ENCODE measurements around the gene WASL. TPM values are rescaled to one million over a fixed set of nuclear protein-coding genes. Genes with fewer than 3 reads are reported as not detected.

Gene WASL
- total RNA-seq, 1 donor from 2014 or later, result 36.0 TPM

DNA sequence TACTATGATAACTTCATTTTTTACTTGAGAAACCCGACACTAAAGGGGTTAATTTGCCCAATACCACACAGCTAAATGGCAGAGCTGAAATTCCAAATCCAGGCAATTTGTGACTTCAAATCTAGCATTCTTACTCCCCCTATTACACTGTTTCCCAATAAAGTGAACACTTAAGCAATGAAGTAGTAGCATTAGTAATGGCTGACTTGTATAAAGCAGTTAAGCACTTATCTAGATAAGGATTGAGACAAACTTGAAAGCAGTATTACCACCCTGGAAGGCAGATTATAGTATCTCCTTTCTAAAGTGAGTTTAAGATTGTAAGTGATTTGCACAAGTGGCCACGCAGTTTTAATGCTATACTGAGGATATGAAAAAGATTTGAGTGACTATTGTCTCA, 39.3 kb downstream of the WASL start:
- H3K27me3 Mint-ChIP-seq (ENCODE audit: low read depth, unreplicated experiment), result no peaks in the 10 kb centered on the region
- FAIRE-seq, result no peak
- Histone ChIP-seq H3K9ac (ENCODE audit: low read length) (no peak overlapping the region), H3K9me3 (ENCODE audit: insufficient read depth, low read depth, low read length) (no peaks in the 10 kb centered on the region), H3K79me2 (ENCODE audit: insufficient read depth, low read length) (peaks cover 24% of the 10 kb centered on the region), H3K4me2 (ENCODE audit: low read length) (no peak overlapping the region), H3K4me1 (ENCODE audit: insufficient read depth, low read length) (peaks cover 14% of the 10 kb centered on the region), H3K27me3 (ENCODE audit: insufficient read depth, low read length) (no peaks in the 10 kb centered on the region), H2AFZ (ENCODE audit: low read depth, low read length) (no peak overlapping the region), H3K27ac (ENCODE audit: low read depth, low read length) (no peak overlapping the region), H3K36me3 (ENCODE audit: insufficient read depth, low read length) (peaks cover 9% of the 10 kb centered on the region), H3K4me3 (ENCODE audit: insufficient read depth, low read depth, low read length) (no peak overlapping the region), H4K20me1 (ENCODE audit: insufficient read depth, low read length) (peaks cover 45% of the 10 kb centered on the region)
- H3K9me3 Mint-ChIP-seq (ENCODE audit: unreplicated experiment), result no peaks in the 10 kb centered on the region
- H3K4me3 Mint-ChIP-seq (ENCODE audit: unreplicated experiment), result no peak overlapping the region
- H3K36me3 Mint-ChIP-seq (ENCODE audit: low read depth, unreplicated experiment), result peaks cover 2% of the 10 kb centered on the region
- no peak overlapping the region for H3K27ac Mint-ChIP-seq (ENCODE audit: unreplicated experiment)
- DNase-seq (ENCODE audit: low read depth), result peak; percentile 35
- TF ChIP-seq, protein P1, sequence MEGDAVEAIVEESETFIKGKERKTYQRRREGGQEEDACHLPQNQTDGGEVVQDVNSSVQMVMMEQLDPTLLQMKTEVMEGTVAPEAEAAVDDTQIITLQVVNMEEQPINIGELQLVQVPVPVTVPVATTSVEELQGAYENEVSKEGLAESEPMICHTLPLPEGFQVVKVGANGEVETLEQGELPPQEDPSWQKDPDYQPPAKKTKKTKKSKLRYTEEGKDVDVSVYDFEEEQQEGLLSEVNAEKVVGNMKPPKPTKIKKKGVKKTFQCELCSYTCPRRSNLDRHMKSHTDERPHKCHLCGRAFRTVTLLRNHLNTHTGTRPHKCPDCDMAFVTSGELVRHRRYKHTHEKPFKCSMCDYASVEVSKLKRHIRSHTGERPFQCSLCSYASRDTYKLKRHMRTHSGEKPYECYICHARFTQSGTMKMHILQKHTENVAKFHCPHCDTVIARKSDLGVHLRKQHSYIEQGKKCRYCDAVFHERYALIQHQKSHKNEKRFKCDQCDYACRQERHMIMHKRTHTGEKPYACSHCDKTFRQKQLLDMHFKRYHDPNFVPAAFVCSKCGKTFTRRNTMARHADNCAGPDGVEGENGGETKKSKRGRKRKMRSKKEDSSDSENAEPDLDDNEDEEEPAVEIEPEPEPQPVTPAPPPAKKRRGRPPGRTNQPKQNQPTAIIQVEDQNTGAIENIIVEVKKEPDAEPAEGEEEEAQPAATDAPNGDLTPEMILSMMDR (IDR thresholded peaks at IDR 0.05; ENCODE audit: insufficient read depth, low read depth, low read length), result no peak
- no peak for TF ChIP-seq EZH2 (IDR thresholded peaks at IDR 0.05; ENCODE audit: insufficient read depth, low read length)
- peaks cover 34% of the 10 kb centered on the region for H3K4me1 Mint-ChIP-seq (ENCODE audit: low read depth, unreplicated experiment)

DNA sequence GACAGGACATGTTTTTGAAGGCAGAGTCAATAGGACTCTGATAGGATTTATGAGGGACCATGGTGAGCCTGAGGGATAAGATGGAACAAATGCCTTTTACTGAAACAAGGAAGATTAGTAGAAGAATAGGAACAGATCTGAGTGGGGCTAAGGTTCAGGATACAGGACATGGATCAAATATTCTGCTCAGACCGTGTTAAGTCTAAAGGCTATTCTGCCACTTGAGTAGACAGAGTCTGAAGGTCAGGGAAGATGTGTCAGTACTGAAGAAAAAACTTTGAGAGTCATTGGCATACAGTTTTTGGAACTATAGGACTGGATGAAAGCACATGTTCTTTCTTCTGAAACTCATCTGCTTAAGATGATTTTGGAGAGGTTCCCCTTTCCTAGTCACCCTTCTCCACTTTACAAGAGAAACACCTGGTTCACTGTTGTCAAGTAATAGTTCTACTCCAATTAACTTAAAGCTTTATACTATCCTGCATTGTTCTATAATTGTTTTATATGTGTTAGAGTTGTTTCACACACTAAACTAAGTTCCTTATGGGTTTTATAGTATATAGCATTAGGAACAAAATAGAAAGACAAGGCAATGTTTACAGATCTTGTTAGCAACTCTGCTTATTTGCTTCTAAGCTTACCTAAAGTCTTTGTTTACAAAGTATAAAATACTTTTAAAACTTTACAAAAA, 43.4 kb downstream of the WASL start:
- Histone ChIP-seq H3K27ac (ENCODE audit: low read depth, low read length) (no peak overlapping the region), H3K9me3 (ENCODE audit: insufficient read depth, low read depth, low read length) (no peaks in the 10 kb centered on the region), H3K4me3 (ENCODE audit: insufficient read depth, low read depth, low read length) (no peak overlapping the region), H3K27me3 (ENCODE audit: insufficient read depth, low read length) (no peaks in the 10 kb centered on the region), H3K9ac (ENCODE audit: low read length) (no peak overlapping the region), H4K20me1 (ENCODE audit: insufficient read depth, low read length) (peaks cover 6% of the 10 kb centered on the region), H3K79me2 (ENCODE audit: insufficient read depth, low read length) (peaks cover 6% of the 10 kb centered on the region), H2AFZ (ENCODE audit: low read depth, low read length) (no peak overlapping the region), H3K4me2 (ENCODE audit: low read length) (no peak overlapping the region), H3K4me1 (ENCODE audit: insufficient read depth, low read length) (no peaks in the 10 kb centered on the region), H3K36me3 (ENCODE audit: insufficient read depth, low read length) (peaks cover 12% of the 10 kb centered on the region)
- FAIRE-seq, result no peak
- TF ChIP-seq, protein P1 (IDR thresholded peaks at IDR 0.05; ENCODE audit: insufficient read depth, low read depth, low read length), result no peak
- no peak for TF ChIP-seq EZH2 (IDR thresholded peaks at IDR 0.05; ENCODE audit: insufficient read depth, low read length)
- peaks cover 5% of the 10 kb centered on the region for H3K4me1 Mint-ChIP-seq (ENCODE audit: low read depth, unreplicated experiment)
- no peak overlapping the region for H3K4me3 Mint-ChIP-seq (ENCODE audit: unreplicated experiment)
- H3K27ac Mint-ChIP-seq (ENCODE audit: unreplicated experiment), result no peak overlapping the region
- H3K9me3 Mint-ChIP-seq (ENCODE audit: unreplicated experiment), result no peaks in the 10 kb centered on the region
- H3K27me3 Mint-ChIP-seq (ENCODE audit: low read depth, unreplicated experiment), result no peaks in the 10 kb centered on the region
- no peak for DNase-seq (ENCODE audit: low read depth)
- no peaks in the 10 kb centered on the region for H3K36me3 Mint-ChIP-seq (ENCODE audit: low read depth, unreplicated experiment)

DNA sequence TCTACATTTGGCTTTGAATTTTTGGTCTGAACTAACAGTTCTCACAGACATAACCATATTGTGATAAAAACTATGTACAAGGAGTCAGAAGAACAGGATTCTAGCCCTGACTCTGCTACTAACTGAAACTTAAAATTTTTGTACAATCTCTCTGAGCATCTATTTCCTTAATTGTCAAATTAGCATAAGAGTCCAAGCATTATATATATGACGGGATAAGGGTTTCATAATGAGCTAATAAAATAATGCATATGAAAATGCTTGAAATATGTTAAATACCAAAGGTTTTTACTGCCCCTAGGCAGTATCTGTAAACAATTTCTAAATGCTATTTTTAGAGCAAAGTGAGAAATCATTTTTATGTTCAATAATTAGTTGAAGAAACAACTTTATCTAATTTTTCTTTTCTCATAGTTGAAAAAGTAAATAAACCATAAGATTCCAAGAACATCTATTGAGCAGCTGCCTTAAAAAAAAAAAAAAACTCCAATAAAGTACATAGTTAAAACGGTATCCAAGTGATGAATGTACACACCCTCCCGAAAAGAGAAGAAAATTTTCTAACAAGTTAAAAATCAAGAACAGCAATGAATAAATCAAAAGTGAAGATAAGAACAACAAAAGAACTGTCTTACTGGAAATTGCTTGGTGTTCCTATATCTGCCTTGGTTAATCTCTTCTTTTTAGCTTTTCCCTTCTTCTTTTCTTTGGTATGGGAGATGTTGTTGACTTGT, 52.7 kb downstream of the WASL start:
- Histone ChIP-seq H3K4me2 (ENCODE audit: low read length) (no peak overlapping the region), H4K20me1 (ENCODE audit: insufficient read depth, low read length) (peaks cover 2% of the 10 kb centered on the region), H3K27ac (ENCODE audit: low read depth, low read length) (no peak overlapping the region), H2AFZ (ENCODE audit: low read depth, low read length) (no peak overlapping the region), H3K27me3 (ENCODE audit: insufficient read depth, low read length) (no peaks in the 10 kb centered on the region), H3K9ac (ENCODE audit: low read length) (no peak overlapping the region), H3K9me3 (ENCODE audit: insufficient read depth, low read depth, low read length) (no peaks in the 10 kb centered on the region), H3K4me3 (ENCODE audit: insufficient read depth, low read depth, low read length) (no peak overlapping the region), H3K79me2 (ENCODE audit: insufficient read depth, low read length) (no peaks in the 10 kb centered on the region), H3K36me3 (ENCODE audit: insufficient read depth, low read length) (peaks cover 17% of the 10 kb centered on the region), H3K4me1 (ENCODE audit: insufficient read depth, low read length) (no peaks in the 10 kb centered on the region)
- Mint-ChIP-seq H3K36me3 (ENCODE audit: low read depth, unreplicated experiment) (no peaks in the 10 kb centered on the region), H3K4me3 (ENCODE audit: unreplicated experiment) (no peak overlapping the region), H3K4me1 (ENCODE audit: low read depth, unreplicated experiment) (peaks cover 7% of the 10 kb centered on the region), H3K27ac (ENCODE audit: unreplicated experiment) (no peak overlapping the region), H3K27me3 (ENCODE audit: low read depth, unreplicated experiment) (no peaks in the 10 kb centered on the region), H3K9me3 (ENCODE audit: unreplicated experiment) (no peaks in the 10 kb centered on the region)
- TF ChIP-seq EZH2 (IDR thresholded peaks at IDR 0.05; ENCODE audit: insufficient read depth, low read length), result no peak
- TF ChIP-seq, protein P1 (IDR thresholded peaks at IDR 0.05; ENCODE audit: insufficient read depth, low read depth, low read length), result no peak
- DNase-seq (ENCODE audit: low read depth), result no peak
- FAIRE-seq, result no peak

Measured in astrocyte (in vitro differentiated cells and primary cell).